ENCODE data around the gene COPE.

GRCh38 chr19:18895824-18896341 lies 23.3 kb downstream of the COPE start, which contains the start of gene CERS1:
- TF ChIP-seq CTCF (IDR thresholded peaks at IDR 0.05): no peak
- TF ChIP-seq EZH2 (IDR thresholded peaks at IDR 0.05; ENCODE audit: borderline replicate concordance, insufficient read depth, low read depth, low read length, poor library complexity, severe bottlenecking): no peak

Measured in B cell (primary cell).